HFFc6 (cell line): ENCODE results near the gene RSPH6A. TPM values are rescaled to one million over a fixed set of nuclear protein-coding genes. Genes with fewer than 3 reads are reported as not detected.

ENCODE experiments used
- DNase-seq: peaks from one replicate; pipeline ENCODE4 v3.0.0-alpha.2; 2018
- H3K27ac Mint-ChIP-seq: 2 replicates; pipeline ENCODE4 v1.8.0; 2020; ENCODE audit warnings: mild to moderate bottlenecking, mixed read lengths
- H3K27me3 Mint-ChIP-seq: 2 replicates; pipeline ENCODE4 v1.8.0; 2021; ENCODE audit warnings: mild to moderate bottlenecking, moderate library complexity, mixed read lengths; ENCODE audit not compliant: insufficient read depth
- H3K36me3 Mint-ChIP-seq: 2 replicates; pipeline ENCODE4 v1.8.0; 2021; ENCODE audit warnings: low read depth, mixed read lengths
- H3K4me1 Mint-ChIP-seq: 2 replicates; pipeline ENCODE4 v1.8.0; 2020; ENCODE audit warnings: low read depth, mixed read lengths
- H3K4me3 Mint-ChIP-seq: 2 replicates; pipeline ENCODE4 v1.8.0; 2020; ENCODE audit warnings: mild to moderate bottlenecking, moderate library complexity, mixed read lengths
- H3K9me3 Mint-ChIP-seq: 2 replicates; pipeline ENCODE4 v1.8.0; 2020; ENCODE audit warnings: mild to moderate bottlenecking, mixed read lengths
- total RNA-seq, 6 experiments: library from RNA; stranded (reverse); fragmentation: NEBNext Ultra II Directional; extraction: Animal tissue kit (Norgen Biotek cat#: 25700); gene quantifications; 2 replicates in 1 of 6; 3 replicates in 5 of 6; pipeline ENCODE4 v1.2.3, GENCODE V29; 2021
- TF ChIP-seq, protein P1 (sequence below): fragments of 200-600 bp; sonication (generic); IDR thresholded peaks from 2 replicates; pipeline ENCODE4 v1.5.0; 2021; ENCODE audit warnings: antibody characterized with exemption, mild to moderate bottlenecking

The RSPH6A gene
- total RNA-seq, 6 experiments from 2014 or later = 0.07 TPM; not detected in 5

DNA sequence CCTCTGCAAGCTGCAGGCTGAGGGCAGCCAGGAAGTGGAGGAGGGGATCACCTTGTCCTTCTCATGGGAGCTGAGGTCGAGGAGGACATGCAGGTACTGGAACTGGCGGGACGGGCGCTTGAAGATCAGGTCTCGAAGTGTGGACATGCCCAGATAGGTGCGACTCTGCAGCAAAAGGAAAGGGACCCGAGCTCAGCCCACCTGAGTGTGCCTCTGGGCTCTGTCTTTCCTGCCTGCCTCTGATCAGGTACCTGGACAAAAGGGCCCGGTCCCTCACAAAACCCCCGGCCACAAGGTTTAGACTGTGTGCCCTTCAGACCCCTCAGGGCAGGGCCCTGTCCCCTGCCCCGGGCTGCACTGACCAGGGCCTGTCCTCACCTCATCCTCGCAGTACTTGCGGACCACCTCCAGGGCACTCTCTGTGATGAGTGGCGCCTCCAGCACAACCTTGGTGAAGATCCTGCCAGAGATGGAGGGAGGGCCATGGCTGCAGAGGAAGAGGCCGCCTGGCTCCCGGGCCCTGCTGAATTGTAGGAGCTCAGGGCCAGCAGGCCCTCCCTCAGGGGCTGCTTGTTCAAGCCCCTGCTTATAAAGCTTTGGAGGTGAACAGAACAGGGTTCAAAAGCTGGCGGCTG is 12.5 kb upstream of the RSPH6A start:
- no peaks in the 10 kb centered on the region for H3K4me1 Mint-ChIP-seq
- DNase-seq = no peak
- H3K9me3 Mint-ChIP-seq = no peaks in the 10 kb centered on the region
- TF ChIP-seq, protein P1, sequence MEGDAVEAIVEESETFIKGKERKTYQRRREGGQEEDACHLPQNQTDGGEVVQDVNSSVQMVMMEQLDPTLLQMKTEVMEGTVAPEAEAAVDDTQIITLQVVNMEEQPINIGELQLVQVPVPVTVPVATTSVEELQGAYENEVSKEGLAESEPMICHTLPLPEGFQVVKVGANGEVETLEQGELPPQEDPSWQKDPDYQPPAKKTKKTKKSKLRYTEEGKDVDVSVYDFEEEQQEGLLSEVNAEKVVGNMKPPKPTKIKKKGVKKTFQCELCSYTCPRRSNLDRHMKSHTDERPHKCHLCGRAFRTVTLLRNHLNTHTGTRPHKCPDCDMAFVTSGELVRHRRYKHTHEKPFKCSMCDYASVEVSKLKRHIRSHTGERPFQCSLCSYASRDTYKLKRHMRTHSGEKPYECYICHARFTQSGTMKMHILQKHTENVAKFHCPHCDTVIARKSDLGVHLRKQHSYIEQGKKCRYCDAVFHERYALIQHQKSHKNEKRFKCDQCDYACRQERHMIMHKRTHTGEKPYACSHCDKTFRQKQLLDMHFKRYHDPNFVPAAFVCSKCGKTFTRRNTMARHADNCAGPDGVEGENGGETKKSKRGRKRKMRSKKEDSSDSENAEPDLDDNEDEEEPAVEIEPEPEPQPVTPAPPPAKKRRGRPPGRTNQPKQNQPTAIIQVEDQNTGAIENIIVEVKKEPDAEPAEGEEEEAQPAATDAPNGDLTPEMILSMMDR = no peak
- no peak overlapping the region for H3K4me3 Mint-ChIP-seq
- H3K36me3 Mint-ChIP-seq = peaks cover 39% of the 10 kb centered on the region
- H3K27me3 Mint-ChIP-seq = peaks cover 6% of the 10 kb centered on the region
- no peak overlapping the region for H3K27ac Mint-ChIP-seq

DNA sequence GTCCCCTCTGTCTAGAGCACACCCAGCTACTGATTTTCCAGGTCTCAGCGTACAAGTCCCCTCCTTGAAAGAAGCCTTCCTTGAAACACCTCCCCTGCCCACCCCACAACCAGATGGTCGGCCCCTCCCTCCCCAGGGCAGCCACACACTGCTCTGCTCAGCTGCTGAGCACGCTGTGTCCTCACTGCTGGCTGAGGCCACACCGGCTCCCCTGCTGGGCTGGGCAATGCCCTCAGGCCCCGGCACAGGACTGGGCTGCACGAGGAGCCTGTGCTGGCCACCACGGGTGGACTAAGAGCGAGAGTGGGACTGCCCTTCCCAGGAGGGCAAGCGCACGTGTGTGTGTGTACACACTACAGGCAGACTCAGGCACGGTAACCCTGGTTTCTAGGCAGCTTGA is 11.8 kb upstream of the RSPH6A start:
- no peak overlapping the region for H3K4me3 Mint-ChIP-seq
- H3K9me3 Mint-ChIP-seq = no peaks in the 10 kb centered on the region
- no peaks in the 10 kb centered on the region for H3K4me1 Mint-ChIP-seq
- TF ChIP-seq, protein P1 = no peak
- DNase-seq = no peak
- no peak overlapping the region for H3K27ac Mint-ChIP-seq
- peaks cover 34% of the 10 kb centered on the region for H3K36me3 Mint-ChIP-seq
- H3K27me3 Mint-ChIP-seq = peaks cover 6% of the 10 kb centered on the region

- no peaks in the 10 kb centered on the region for H3K4me1 Mint-ChIP-seq
- peaks cover 6% of the 10 kb centered on the region for H3K27me3 Mint-ChIP-seq
- H3K36me3 Mint-ChIP-seq = peaks cover 29% of the 10 kb centered on the region
These were observed 11.1 kb upstream of the RSPH6A start for GRCh38 chr19:45825917-45826893.

GRCh38 chr19:45825263-45825605 is 10.1 kb upstream of the RSPH6A start:
- Mint-ChIP-seq H3K27me3 (peaks cover 6% of the 10 kb centered on the region), H3K27ac (no peak overlapping the region), H3K9me3 (no peaks in the 10 kb centered on the region), H3K4me3 (no peak overlapping the region), H3K4me1 (no peaks in the 10 kb centered on the region), H3K36me3 (peaks cover 24% of the 10 kb centered on the region)
- no peak for DNase-seq
- TF ChIP-seq, protein P1 = no peak

More at GRCh38 chr19:45825917-45826893, 11.1 kb upstream of the RSPH6A start:
- TF ChIP-seq, protein P1 = no peak
- no peak overlapping the region for H3K27ac Mint-ChIP-seq
- no peaks in the 10 kb centered on the region for H3K9me3 Mint-ChIP-seq
- no peak overlapping the region for H3K4me3 Mint-ChIP-seq
- DNase-seq = no peak

DNA sequence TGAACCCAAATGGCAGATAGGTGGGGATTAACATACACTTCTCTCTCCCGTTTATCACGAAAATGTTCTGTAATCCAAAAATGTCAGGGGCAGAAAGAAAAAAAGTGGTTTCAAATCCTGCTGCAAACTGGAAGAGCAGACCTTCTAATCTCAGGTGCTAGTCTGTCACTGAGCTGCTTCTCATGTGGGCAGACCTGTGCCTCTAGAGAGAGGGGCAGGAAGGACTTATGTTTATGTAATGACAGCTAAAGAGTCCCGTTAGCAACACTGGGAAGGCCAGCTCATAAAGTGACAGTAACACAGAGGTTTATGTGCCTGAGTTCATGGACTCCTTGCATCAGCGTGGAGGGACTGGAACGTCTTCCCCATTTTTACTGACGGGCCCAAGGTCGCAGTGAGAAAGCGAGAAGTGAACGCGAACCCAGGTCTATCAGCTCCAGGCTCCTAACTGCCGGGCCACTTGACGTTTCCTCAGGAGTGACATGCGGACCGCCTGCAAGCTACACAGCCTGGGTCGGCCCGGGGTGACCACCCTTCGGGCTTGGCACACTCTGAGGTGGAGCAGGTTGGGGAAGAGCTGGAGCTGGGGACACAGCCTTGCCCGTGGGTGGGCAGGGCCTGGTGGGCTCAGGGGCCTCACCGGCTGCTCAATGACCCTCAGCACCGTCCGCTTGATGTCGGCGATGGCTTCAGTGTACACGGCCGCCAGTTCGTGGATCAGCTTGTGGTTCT is 9.6 kb upstream of the RSPH6A start:
- Mint-ChIP-seq H3K4me3 (no peak overlapping the region), H3K36me3 (peaks cover 21% of the 10 kb centered on the region), H3K27me3 (peaks cover 6% of the 10 kb centered on the region), H3K4me1 (no peaks in the 10 kb centered on the region), H3K9me3 (no peaks in the 10 kb centered on the region), H3K27ac (no peak overlapping the region)
- TF ChIP-seq, protein P1 = no peak
- no peak for DNase-seq
